GM12878 (cell line): Measurements from ENCODE around the gene RIMBP2.

ENCODE experiments used
- CHD2 ChIP-seq: IDR thresholded peaks from 2 replicates; pipeline ENCODE4 v1.6.1; 2011; ENCODE audit warnings: low read depth, low read length, improper control_type of control experiment, borderline replicate concordance
- EGR1 ChIP-seq, 2 experiments: IDR thresholded peaks; 1 replicate in 1 of 2; 2 replicates in 1 of 2; pipeline ENCODE4 v1.6.1; 2011 to 2012; ENCODE audit warnings: low read depth in 2 of 2, low read length in 2 of 2, borderline replicate concordance in 1 of 2, mild to moderate bottlenecking in 1 of 2, moderate library complexity in 1 of 2
- JUNB ChIP-seq: IDR thresholded peaks from 2 replicates; pipeline ENCODE4 v1.6.1; 2016; ENCODE audit warnings: antibody characterized with exemption, mild to moderate bottlenecking
- MXI1 ChIP-seq: fragments of 150-350 bp; IDR thresholded peaks from 2 replicates; pipeline ENCODE4 v1.6.1; 2011; ENCODE audit warnings: low read depth, mild to moderate bottlenecking, inconsistent platforms, low read length, improper control_type of control experiment
- POLR2A ChIP-seq: IDR thresholded peaks from 2 replicates; pipeline ENCODE4 v1.6.1; 2011; ENCODE audit warnings: low read depth, mild to moderate bottlenecking, low read length
- POLR2AphosphoS5 ChIP-seq: IDR thresholded peaks from 2 replicates; pipeline ENCODE4 v1.6.1; 2011; ENCODE audit warnings: mild to moderate bottlenecking, low read length, inconsistent platforms
- RB1 ChIP-seq: fragments of 450-650 bp; formaldehyde crosslinking; IDR thresholded peaks from 2 replicates; pipeline ENCODE4 v1.6.1; 2017; ENCODE audit warnings: mild to moderate bottlenecking, borderline replicate concordance
- SUPT20H ChIP-seq: IDR thresholded peaks from 2 replicates; pipeline ENCODE4 v1.6.1; 2011; ENCODE audit warnings: low read depth, mild to moderate bottlenecking, low read length, moderate library complexity, borderline replicate concordance; ENCODE audit not compliant: control insufficient read depth
- TARDBP ChIP-seq: IDR thresholded peaks from 2 replicates; pipeline ENCODE4 v1.6.1; 2016; ENCODE audit warnings: borderline replicate concordance
- YY1 ChIP-seq: IDR thresholded peaks from 2 replicates; pipeline ENCODE4 v1.6.1; 2011; ENCODE audit warnings: low read depth, mild to moderate bottlenecking, low read length
- TF ChIP-seq, protein P1 (sequence below): IDR thresholded peaks from 2 replicates; pipeline ENCODE4 v1.6.1; 2011; ENCODE audit warnings: low read depth, mild to moderate bottlenecking, low read length, moderate library complexity, borderline replicate concordance; ENCODE audit errors: extremely low read depth
- TF ChIP-seq, protein P2 (sequence below), 3 experiments: IDR thresholded peaks in 2 of 3; conservative IDR thresholded peaks in 1 of 3; 2 replicates each; pipeline ENCODE4 v1.5.1; 2011; ENCODE audit warnings: low read depth in 3 of 3, low read length in 3 of 3, mild to moderate bottlenecking in 3 of 3, control low read depth in 2 of 3, moderate library complexity in 2 of 3, inconsistent platforms in 1 of 3, mixed read lengths in 1 of 3; ENCODE audit not compliant: control insufficient read depth in 2 of 3, insufficient read depth in 1 of 3; ENCODE audit errors: extremely low read depth in 1 of 3

DNA sequence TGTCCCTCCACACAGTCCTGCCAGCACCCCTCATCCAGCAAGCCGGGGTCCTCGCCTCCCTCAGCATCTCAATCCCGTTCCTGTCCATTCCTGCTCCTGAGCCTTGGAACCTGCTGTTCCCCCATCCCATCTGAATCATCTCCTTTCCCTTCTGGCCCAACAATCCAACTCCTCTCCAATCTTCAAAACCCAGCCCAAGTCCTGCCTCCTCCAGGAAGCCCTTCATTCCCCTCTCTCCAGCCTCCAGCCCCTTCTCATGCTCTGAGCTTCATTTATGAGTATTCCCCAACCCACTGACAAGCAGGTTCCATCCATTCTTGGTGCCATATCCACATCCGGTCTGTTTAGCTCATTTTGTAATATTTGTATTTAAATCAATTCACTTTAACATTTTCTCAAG, 128.1 kb downstream of the RIMBP2 start:
- no peak for TF ChIP-seq RB1
- no peak for TF ChIP-seq SUPT20H
- TF ChIP-seq POLR2AphosphoS5 = no peak
- TF ChIP-seq POLR2A = no peak
- TF ChIP-seq YY1 = no peak
- TF ChIP-seq EGR1 (IDR thresholded peaks at IDR 0.05; ENCODE audit: borderline replicate concordance in 1 of 2, low read depth in 2 of 2, low read length in 2 of 2) = no peak
- TF ChIP-seq, protein P1, sequence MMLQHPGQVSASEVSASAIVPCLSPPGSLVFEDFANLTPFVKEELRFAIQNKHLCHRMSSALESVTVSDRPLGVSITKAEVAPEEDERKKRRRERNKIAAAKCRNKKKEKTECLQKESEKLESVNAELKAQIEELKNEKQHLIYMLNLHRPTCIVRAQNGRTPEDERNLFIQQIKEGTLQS = no peak
- TF ChIP-seq TARDBP = no peak
- TF ChIP-seq, protein P2, sequence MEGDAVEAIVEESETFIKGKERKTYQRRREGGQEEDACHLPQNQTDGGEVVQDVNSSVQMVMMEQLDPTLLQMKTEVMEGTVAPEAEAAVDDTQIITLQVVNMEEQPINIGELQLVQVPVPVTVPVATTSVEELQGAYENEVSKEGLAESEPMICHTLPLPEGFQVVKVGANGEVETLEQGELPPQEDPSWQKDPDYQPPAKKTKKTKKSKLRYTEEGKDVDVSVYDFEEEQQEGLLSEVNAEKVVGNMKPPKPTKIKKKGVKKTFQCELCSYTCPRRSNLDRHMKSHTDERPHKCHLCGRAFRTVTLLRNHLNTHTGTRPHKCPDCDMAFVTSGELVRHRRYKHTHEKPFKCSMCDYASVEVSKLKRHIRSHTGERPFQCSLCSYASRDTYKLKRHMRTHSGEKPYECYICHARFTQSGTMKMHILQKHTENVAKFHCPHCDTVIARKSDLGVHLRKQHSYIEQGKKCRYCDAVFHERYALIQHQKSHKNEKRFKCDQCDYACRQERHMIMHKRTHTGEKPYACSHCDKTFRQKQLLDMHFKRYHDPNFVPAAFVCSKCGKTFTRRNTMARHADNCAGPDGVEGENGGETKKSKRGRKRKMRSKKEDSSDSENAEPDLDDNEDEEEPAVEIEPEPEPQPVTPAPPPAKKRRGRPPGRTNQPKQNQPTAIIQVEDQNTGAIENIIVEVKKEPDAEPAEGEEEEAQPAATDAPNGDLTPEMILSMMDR (IDR thresholded peaks at IDR 0.05 in 2 of 3, conservative IDR thresholded peaks at IDR 0.05 in 1 of 3; ENCODE audit: control insufficient read depth in 2 of 3, extremely low read depth in 1 of 3, insufficient read depth in 1 of 3, low read depth in 3 of 3, low read length in 3 of 3) = no peak
- no peak for TF ChIP-seq JUNB
- TF ChIP-seq MXI1 = no peak
- no peak for TF ChIP-seq CHD2
